Measurements from ENCODE around the gene CCL24.

The CCL24 gene

DNA sequence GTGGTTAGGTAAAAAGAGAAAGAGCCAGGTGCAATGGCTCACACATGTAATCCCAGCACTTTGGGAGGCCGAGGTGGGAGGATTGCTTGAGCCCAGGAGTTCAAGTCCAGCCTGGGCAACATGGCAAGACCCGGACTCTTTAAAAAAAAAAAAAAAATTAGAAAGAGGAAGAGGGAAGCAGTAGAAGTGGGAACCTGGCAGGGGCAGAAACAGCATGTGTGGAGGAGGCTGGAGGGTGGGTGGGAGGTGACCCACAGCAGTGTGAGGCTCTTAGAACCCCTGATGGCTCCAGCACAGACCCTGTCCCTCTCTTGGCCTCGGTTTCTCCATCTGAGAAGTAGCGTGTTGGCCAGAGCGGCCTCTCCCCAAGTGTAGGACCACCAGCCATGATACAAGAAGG is 4.9 kb upstream of the CCL24 start:
- TF ChIP-seq EZH2phosphoT487 (IDR thresholded peaks at IDR 0.05; ENCODE audit: borderline replicate concordance), result no peak
- TF ChIP-seq, protein P1, sequence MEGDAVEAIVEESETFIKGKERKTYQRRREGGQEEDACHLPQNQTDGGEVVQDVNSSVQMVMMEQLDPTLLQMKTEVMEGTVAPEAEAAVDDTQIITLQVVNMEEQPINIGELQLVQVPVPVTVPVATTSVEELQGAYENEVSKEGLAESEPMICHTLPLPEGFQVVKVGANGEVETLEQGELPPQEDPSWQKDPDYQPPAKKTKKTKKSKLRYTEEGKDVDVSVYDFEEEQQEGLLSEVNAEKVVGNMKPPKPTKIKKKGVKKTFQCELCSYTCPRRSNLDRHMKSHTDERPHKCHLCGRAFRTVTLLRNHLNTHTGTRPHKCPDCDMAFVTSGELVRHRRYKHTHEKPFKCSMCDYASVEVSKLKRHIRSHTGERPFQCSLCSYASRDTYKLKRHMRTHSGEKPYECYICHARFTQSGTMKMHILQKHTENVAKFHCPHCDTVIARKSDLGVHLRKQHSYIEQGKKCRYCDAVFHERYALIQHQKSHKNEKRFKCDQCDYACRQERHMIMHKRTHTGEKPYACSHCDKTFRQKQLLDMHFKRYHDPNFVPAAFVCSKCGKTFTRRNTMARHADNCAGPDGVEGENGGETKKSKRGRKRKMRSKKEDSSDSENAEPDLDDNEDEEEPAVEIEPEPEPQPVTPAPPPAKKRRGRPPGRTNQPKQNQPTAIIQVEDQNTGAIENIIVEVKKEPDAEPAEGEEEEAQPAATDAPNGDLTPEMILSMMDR (conservative IDR thresholded peaks at IDR 0.05; ENCODE audit: low read length), result no peak
- H3K4me1 ChIP-seq (ENCODE audit: insufficient read depth, low read length, poor library complexity, severe bottlenecking), result no peaks in the 10 kb centered on the region
- H3K9me3 ChIP-seq (ENCODE audit: insufficient read depth, low read depth, low read length), result no peaks in the 10 kb centered on the region
- H4K20me1 ChIP-seq (ENCODE audit: insufficient read depth, low read length, poor library complexity, severe bottlenecking), result no peaks in the 10 kb centered on the region
- H3K27me3 ChIP-seq (ENCODE audit: insufficient read depth, low read length, poor library complexity, severe bottlenecking), result no peaks in the 10 kb centered on the region
- H2AFZ ChIP-seq (ENCODE audit: low read length), result no peak overlapping the region
- H3F3A ChIP-seq (ENCODE audit: low read depth), result no peaks in the 10 kb centered on the region
- no peaks in the 10 kb centered on the region for H3K79me2 ChIP-seq (ENCODE audit: insufficient read depth, low read length)
- H3K4me2 ChIP-seq (ENCODE audit: low read depth, low read length, poor library complexity, severe bottlenecking), result no peak overlapping the region
- H3K4me3 ChIP-seq (ENCODE audit: low read length, poor library complexity, severe bottlenecking), result no peak overlapping the region
- no peaks in the 10 kb centered on the region for H3K36me3 ChIP-seq (ENCODE audit: insufficient read depth, low read length)
- no peak overlapping the region for H3K9ac ChIP-seq (ENCODE audit: low read depth, low read length, poor library complexity, severe bottlenecking)
- H3K9me2 ChIP-seq (replicated peaks; ENCODE audit: low read depth, low read length), result no peaks in the 10 kb centered on the region

- no peaks in the 10 kb centered on the region for H3F3A ChIP-seq (ENCODE audit: low read depth)
- no peaks in the 10 kb centered on the region for H3K36me3 ChIP-seq (ENCODE audit: insufficient read depth, low read length)
- no peaks in the 10 kb centered on the region for H3K79me2 ChIP-seq (ENCODE audit: insufficient read depth, low read length)
- no peaks in the 10 kb centered on the region for H3K9me2 ChIP-seq (replicated peaks; ENCODE audit: low read depth, low read length)
- no peaks in the 10 kb centered on the region for H3K27me3 ChIP-seq (ENCODE audit: insufficient read depth, low read length, poor library complexity, severe bottlenecking)
- no peaks in the 10 kb centered on the region for H3K4me1 ChIP-seq (ENCODE audit: insufficient read depth, low read length, poor library complexity, severe bottlenecking)
- H3K4me2 ChIP-seq (ENCODE audit: low read depth, low read length, poor library complexity, severe bottlenecking), result no peak overlapping the region
- H3K9ac ChIP-seq (ENCODE audit: low read depth, low read length, poor library complexity, severe bottlenecking), result no peak overlapping the region
- H2AFZ ChIP-seq (ENCODE audit: low read length), result no peak overlapping the region
- TF ChIP-seq, protein P1 (conservative IDR thresholded peaks at IDR 0.05; ENCODE audit: low read length), result no peak
- no peak for TF ChIP-seq EZH2phosphoT487 (IDR thresholded peaks at IDR 0.05; ENCODE audit: borderline replicate concordance)
- H3K4me3 ChIP-seq (ENCODE audit: low read length, poor library complexity, severe bottlenecking), result no peak overlapping the region
- no peaks in the 10 kb centered on the region for H3K9me3 ChIP-seq (ENCODE audit: insufficient read depth, low read depth, low read length)
- no peaks in the 10 kb centered on the region for H4K20me1 ChIP-seq (ENCODE audit: insufficient read depth, low read length, poor library complexity, severe bottlenecking)
Measured at GRCh38 chr7:75817116-75817515, 3.5 kb upstream of the CCL24 start.

- H3K4me2 ChIP-seq (ENCODE audit: low read depth, low read length, poor library complexity, severe bottlenecking), result no peak overlapping the region
- no peak overlapping the region for H3K9ac ChIP-seq (ENCODE audit: low read depth, low read length, poor library complexity, severe bottlenecking)
- H3K27me3 ChIP-seq (ENCODE audit: insufficient read depth, low read length, poor library complexity, severe bottlenecking), result no peaks in the 10 kb centered on the region
Measured at GRCh38 chr7:75815418-75816064, 1.9 kb upstream of the CCL24 start.

More at GRCh38 chr7:75815418-75816064, 1.9 kb upstream of the CCL24 start:
- Histone ChIP-seq H4K20me1 (ENCODE audit: insufficient read depth, low read length, poor library complexity, severe bottlenecking) (no peaks in the 10 kb centered on the region), H2AFZ (ENCODE audit: low read length) (no peak overlapping the region), H3K36me3 (ENCODE audit: insufficient read depth, low read length) (no peaks in the 10 kb centered on the region), H3F3A (ENCODE audit: low read depth) (no peaks in the 10 kb centered on the region), H3K4me3 (ENCODE audit: low read length, poor library complexity, severe bottlenecking) (no peak overlapping the region), H3K9me3 (ENCODE audit: insufficient read depth, low read depth, low read length) (no peaks in the 10 kb centered on the region), H3K79me2 (ENCODE audit: insufficient read depth, low read length) (no peaks in the 10 kb centered on the region), H3K4me1 (ENCODE audit: insufficient read depth, low read length, poor library complexity, severe bottlenecking) (no peaks in the 10 kb centered on the region), H3K9me2 (replicated peaks; ENCODE audit: low read depth, low read length) (no peaks in the 10 kb centered on the region)
- TF ChIP-seq, protein P1 (conservative IDR thresholded peaks at IDR 0.05; ENCODE audit: low read length), result no peak
- no peak for TF ChIP-seq EZH2phosphoT487 (IDR thresholded peaks at IDR 0.05; ENCODE audit: borderline replicate concordance)

Measured in Loucy (cell line).